GM12878 (cell line): ENCODE data around the gene GLIPR2. TPM values are rescaled to one million over a fixed set of nuclear protein-coding genes. Genes with fewer than 3 reads are reported as not detected.

Source experiments
- ATAC-seq: fragments of 200-7000 bp; cut with Tn5 transposase; 3 replicates; pipeline ENCODE4 v1.9.1; 2020; ENCODE audit warnings: mild to moderate bottlenecking, moderate library complexity
- BruUV-seq: library from RNA; stranded (reverse); fragments of 400-500 nt; replicated peaks from 2 replicates; lab custom pipeline; 2021; lab: Mats Ljungman, UMichigan
- CTCF ChIA-PET: fragments of 300-600 bp; sonication (Branson Sonifier 250); formaldehyde crosslinking; extraction: SDS; loops from one replicate; lab custom pipeline; 2021; ENCODE audit warnings: inconsistent platforms; lab: Yijun Ruan, JAX
- POLR2A ChIA-PET: fragments of 350-600 bp; formaldehyde crosslinking; extraction: SDS; loops from one replicate; lab custom pipeline; 2021; ENCODE audit warnings: inconsistent platforms; lab: Charles Lee
- RAD21 ChIA-PET: fragments of 300-600 bp; sonication (Branson Sonifier 250); formaldehyde crosslinking; loops from one replicate; lab custom pipeline; 2023; ENCODE audit warnings: antibody characterized with exemption; ENCODE audit not compliant: unreplicated experiment; lab: Charles Lee
- SMC1A ChIA-PET: fragments of 300-600 bp; sonication (Branson Sonifier 250); formaldehyde crosslinking; loops from one replicate; lab custom pipeline; 2023; ENCODE audit not compliant: unreplicated experiment, uncharacterized antibody; lab: Charles Lee
- DNase-seq: peaks from one replicate; pipeline ENCODE4 v3.0.0-alpha.2; 2011; ENCODE audit warnings: low read depth, low spot score
- FAIRE-seq: peaks from 3 replicates; lab custom pipeline; 2011; peaks lifted over from hg19 to GRCh38; lab: Jason Lieb, UNC
- H2AFZ ChIP-seq: 2 replicates; pipeline ENCODE4 v1.6.0; 2011; ENCODE audit warnings: low read depth, low read length, control low read depth; ENCODE audit not compliant: control insufficient read depth
- H3K27ac ChIP-seq: 2 replicates; pipeline ENCODE4 v1.5.1; 2011; ENCODE audit warnings: control low read depth; ENCODE audit not compliant: control insufficient read depth, insufficient read depth
- H3K27me3 ChIP-seq, 2 experiments: replicated peaks in 1 of 2; 2 replicates each; pipeline versions ENCODE4 v1.6.0 to v1.6.1; 2011; ENCODE audit warnings: low read length in 1 of 2; ENCODE audit not compliant: control insufficient read depth in 2 of 2, insufficient read depth in 2 of 2
- H3K36me3 ChIP-seq, 2 experiments: 2 replicates each; pipeline ENCODE4 v1.5.1; 2011; ENCODE audit warnings: low read length in 1 of 2; ENCODE audit not compliant: control insufficient read depth in 2 of 2, insufficient read depth in 2 of 2
- H3K4me1 ChIP-seq: 2 replicates; pipeline ENCODE4 v1.6.1; 2011; ENCODE audit warnings: mild to moderate bottlenecking, low read length, moderate library complexity, mixed read lengths; ENCODE audit not compliant: control insufficient read depth, insufficient read depth
- H3K4me2 ChIP-seq: 2 replicates; pipeline ENCODE4 v1.6.0; 2011; ENCODE audit warnings: control low read depth; ENCODE audit not compliant: control insufficient read depth, insufficient read depth
- H3K4me3 ChIP-seq: fragments of 200-600 bp; sonication (generic); 2 replicates; pipeline ENCODE4 v1.5.1; 2016
- H3K79me2 ChIP-seq: 2 replicates; pipeline ENCODE4 v1.6.0; 2011; ENCODE audit warnings: low read length; ENCODE audit not compliant: control insufficient read depth, insufficient read depth
- H3K9ac ChIP-seq: 2 replicates; pipeline ENCODE4 v1.8.0; 2011; ENCODE audit warnings: low read length, control low read depth, mixed read lengths; ENCODE audit not compliant: control insufficient read depth, insufficient read depth
- H3K9me3 ChIP-seq: replicated peaks from 3 replicates; pipeline ENCODE4 v1.5.1; 2011; ENCODE audit warnings: mild to moderate bottlenecking, low read length; ENCODE audit not compliant: control insufficient read depth, insufficient read depth
- H4K20me1 ChIP-seq: 2 replicates; pipeline ENCODE4 v1.6.0; 2011; ENCODE audit not compliant: control insufficient read depth, insufficient read depth
- ASH2L ChIP-seq: fragments of 300-600, 200-600 bp; sonication (generic); IDR thresholded peaks from 2 replicates; pipeline ENCODE4 v1.6.1; 2017; ENCODE audit warnings: low read depth, mild to moderate bottlenecking, borderline replicate concordance
- CBX3 ChIP-seq: fragments of 200-600 bp; sonication (generic); IDR thresholded peaks from 2 replicates; pipeline ENCODE4 v1.6.1; 2016; ENCODE audit warnings: low read depth, borderline replicate concordance
- CREB1 ChIP-seq: IDR thresholded peaks from 2 replicates; pipeline ENCODE4 v1.6.1; 2012; ENCODE audit warnings: low read depth, mild to moderate bottlenecking, inconsistent platforms
- EP300 ChIP-seq, 2 experiments: fragments of 150-350 bp in 1 of 2; IDR thresholded peaks; 2 replicates each; pipeline ENCODE4 v1.6.1; 2011 to 2012; ENCODE audit warnings: low read depth in 2 of 2, low read length in 2 of 2, borderline replicate concordance in 1 of 2, improper control_type of control experiment in 1 of 2, inconsistent platforms in 1 of 2; ENCODE audit not compliant: control insufficient read depth in 1 of 2
- FOXM1 ChIP-seq: IDR thresholded peaks from 2 replicates; pipeline ENCODE4 v1.6.1; 2012; ENCODE audit warnings: low read depth, mild to moderate bottlenecking, inconsistent platforms, low read length, moderate library complexity
- HSF1 ChIP-seq: fragments of 150-350 bp; IDR thresholded peaks from 2 replicates; pipeline ENCODE4 v1.6.1; 2014; ENCODE audit warnings: mild to moderate bottlenecking, low read depth, low read length
- KLF5 ChIP-seq: fragments of 450-650 bp; IDR thresholded peaks from 2 replicates; pipeline ENCODE4 v1.6.1; 2014; ENCODE audit warnings: mild to moderate bottlenecking; ENCODE audit not compliant: partially characterized antibody
- NR2C1 ChIP-seq: fragments of 450-650 bp; IDR thresholded peaks from 2 replicates; pipeline ENCODE4 v1.6.1; 2017; ENCODE audit warnings: antibody characterized with exemption, mild to moderate bottlenecking, moderate library complexity
- PBX3 ChIP-seq: IDR thresholded peaks from 2 replicates; pipeline ENCODE4 v1.6.1; 2011; ENCODE audit warnings: mild to moderate bottlenecking, low read depth, low read length, moderate library complexity; ENCODE audit not compliant: insufficient replicate concordance
- REST ChIP-seq: IDR thresholded peaks from 2 replicates; pipeline ENCODE4 v1.6.1; 2012; ENCODE audit warnings: mild to moderate bottlenecking, low read depth, low read length
- SREBF1 ChIP-seq: IDR thresholded peaks from 2 replicates; pipeline ENCODE4 v1.6.1; 2012; ENCODE audit warnings: mild to moderate bottlenecking, low read length
- ZNF207 ChIP-seq: fragments of 450-650 bp; IDR thresholded peaks from 2 replicates; pipeline ENCODE4 v1.6.1; 2014; ENCODE audit warnings: antibody characterized with exemption, mild to moderate bottlenecking, borderline replicate concordance
- ZNF622 ChIP-seq: fragments of 450-650 bp; IDR thresholded peaks from 2 replicates; pipeline ENCODE4 v1.6.1; 2017; ENCODE audit warnings: mild to moderate bottlenecking, inconsistent platforms
- WGBS: methylation state at CpG from one replicate; pipeline ENCODE4 v1.1.6; 2016; ENCODE audit warnings: low lambda C conversion rate; ENCODE audit not compliant: insufficient replicate concordance, insufficient coverage; ENCODE audit errors: missing lambda C conversion rate; 5-methylcytosine and 5-hydroxymethylcytosine counted together
- in situ Hi-C: fragments of 300-500 bp; cut with MboI; formaldehyde crosslinking; loops from 9 replicates; pipeline ENCODE4 v1.14.3; 2018; ENCODE audit warnings: mixed read lengths
- intact Hi-C: fragments of 100-400 bp; cut with micrococcal nuclease; formaldehyde crosslinking; loops from one replicate; pipeline ENCODE4 v1.14.2; 2022; ENCODE audit not compliant: unreplicated experiment
- polyA plus RNA-seq, 11 experiments: library from polyadenylated mRNA; depleted of rRNA in 4 of 11; unstranded in 6 of 11; stranded (reverse) in 5 of 11; fragments of >200 nt; fragmentation: Nextera tagmentation in 4 of 11; fragmentation: Illumina TruSeq in 1 of 11; extraction: Ambion mirVana in 4 of 11; extraction: Trizol in 1 of 11; gene quantifications; 1 replicate in 1 of 11; 2 replicates in 10 of 11; pipeline versions ENCODE4 v1.2.1 to v1.2.3, GENCODE V29; 2011 to 2016; ENCODE audit warnings: inconsistent platforms in 2 of 11, missing spikeins in 2 of 11, low read depth in 1 of 11
- total RNA-seq, 4 experiments: library from RNA; depleted of rRNA in 3 of 4; stranded (reverse); fragments of >200 nt in 3 of 4; fragmentation: Illumina TruSeq in 1 of 4; extraction: Trizol in 1 of 4; gene quantifications; 2 replicates each; pipeline versions ENCODE4 v1.2.1 to v1.2.3, GENCODE V29; 2013 to 2021
- TF ChIP-seq, protein P1 (sequence below): IDR thresholded peaks from 2 replicates; pipeline ENCODE4 v1.6.1; 2012; ENCODE audit warnings: low read depth, low read length, improper control_type of control experiment
- TF ChIP-seq, protein P2 (sequence below): IDR thresholded peaks from 2 replicates; pipeline ENCODE4 v1.6.1; 2011; ENCODE audit warnings: low read depth, low read length, improper control_type of control experiment, borderline replicate concordance

Gene GLIPR2
- total and polyA plus RNA-seq, 10 of the 15 experiments (the other 5 are each of a cell fraction or from before 2014, with no cell fraction given), result 0.41 to 3.5 (median 2.2) TPM

DNA sequence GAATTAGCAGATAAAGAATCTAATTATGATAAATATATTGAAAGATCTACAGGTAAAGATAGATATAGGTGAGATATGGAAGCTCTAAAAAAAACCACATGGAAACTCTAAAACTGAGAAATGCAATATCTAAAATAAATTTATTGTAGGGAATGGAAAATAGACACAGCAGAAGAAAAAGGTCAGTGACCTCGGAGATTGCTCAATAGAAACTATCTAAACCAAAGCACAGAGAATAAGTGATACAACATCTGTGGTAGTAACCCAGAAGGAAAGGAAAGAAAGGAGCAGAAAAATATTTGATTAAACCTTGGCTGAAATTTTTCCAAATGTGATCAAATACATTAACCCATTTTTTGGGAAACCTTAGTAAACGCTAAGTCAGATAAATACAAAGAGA, 43.1 kb upstream of the GLIPR2 start:
- in situ Hi-C loops, result no loop called here
- Histone ChIP-seq H3K9ac (no peak overlapping the region), H3K79me2 (no peaks in the 10 kb centered on the region), H3K36me3 (no peaks in the 10 kb centered on the region), H4K20me1 (no peaks in the 10 kb centered on the region), H3K4me2 (no peak overlapping the region), H3K4me1 (peaks cover 5% of the 10 kb centered on the region), H3K27me3 (no peaks in the 10 kb centered on the region), H3K4me3 (no peak overlapping the region), H3K27ac (no peak overlapping the region), H3K9me3 (no peaks in the 10 kb centered on the region; the same call in 2 of the 3 replicates), H2AFZ (no peak overlapping the region)
- ChIA-PET SMC1A (interaction anchor here (1.9 kb wide), 1 partner anchor 8 kb away, joined by 5 read pairs; no protein-coding TSS in a partner anchor), POLR2A (no interaction called here), RAD21 (interaction anchor here (0.9 kb wide), 1 partner anchor 8 kb away, joined by 4 read pairs; no protein-coding TSS in a partner anchor), CTCF (interaction anchor here (1.1 to 1.2 kb wide), 2 partner anchors 8 to 138 kb away, joined by 3 to 4 read pairs; no protein-coding TSS in a partner anchor)
- no peak for TF ChIP-seq PBX3
- no peak for TF ChIP-seq HSF1
- no peak for TF ChIP-seq KLF5
- TF ChIP-seq CBX3, result no peak
- no peak for TF ChIP-seq NR2C1
- TF ChIP-seq, protein P1, sequence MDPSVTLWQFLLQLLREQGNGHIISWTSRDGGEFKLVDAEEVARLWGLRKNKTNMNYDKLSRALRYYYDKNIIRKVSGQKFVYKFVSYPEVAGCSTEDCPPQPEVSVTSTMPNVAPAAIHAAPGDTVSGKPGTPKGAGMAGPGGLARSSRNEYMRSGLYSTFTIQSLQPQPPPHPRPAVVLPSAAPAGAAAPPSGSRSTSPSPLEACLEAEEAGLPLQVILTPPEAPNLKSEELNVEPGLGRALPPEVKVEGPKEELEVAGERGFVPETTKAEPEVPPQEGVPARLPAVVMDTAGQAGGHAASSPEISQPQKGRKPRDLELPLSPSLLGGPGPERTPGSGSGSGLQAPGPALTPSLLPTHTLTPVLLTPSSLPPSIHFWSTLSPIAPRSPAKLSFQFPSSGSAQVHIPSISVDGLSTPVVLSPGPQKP, result no peak
- no peak for TF ChIP-seq REST
- no peak for TF ChIP-seq ZNF622
- no peak for TF ChIP-seq EP300 (IDR thresholded peaks at IDR 0.05; ENCODE audit: borderline replicate concordance in 1 of 2, control insufficient read depth in 1 of 2, low read depth in 2 of 2, low read length in 2 of 2)
- no peak for TF ChIP-seq FOXM1
- TF ChIP-seq SREBF1, result no peak
- TF ChIP-seq, protein P2, sequence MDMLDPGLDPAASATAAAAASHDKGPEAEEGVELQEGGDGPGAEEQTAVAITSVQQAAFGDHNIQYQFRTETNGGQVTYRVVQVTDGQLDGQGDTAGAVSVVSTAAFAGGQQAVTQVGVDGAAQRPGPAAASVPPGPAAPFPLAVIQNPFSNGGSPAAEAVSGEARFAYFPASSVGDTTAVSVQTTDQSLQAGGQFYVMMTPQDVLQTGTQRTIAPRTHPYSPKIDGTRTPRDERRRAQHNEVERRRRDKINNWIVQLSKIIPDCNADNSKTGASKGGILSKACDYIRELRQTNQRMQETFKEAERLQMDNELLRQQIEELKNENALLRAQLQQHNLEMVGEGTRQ, result no peak
- no peak for TF ChIP-seq ZNF207
- TF ChIP-seq ASH2L, result no peak
- TF ChIP-seq CREB1, result no peak
- 100% methylated on average over 2 of the region's 2 CpGs for WGBS
- FAIRE-seq, result no peak
- no TSS peak for BruUV-seq
- intact Hi-C loops, result no loop called here
- no peak for DNase-seq
- ATAC-seq, result no peak
